ENCODE data around the gene DOCK1.

DNA sequence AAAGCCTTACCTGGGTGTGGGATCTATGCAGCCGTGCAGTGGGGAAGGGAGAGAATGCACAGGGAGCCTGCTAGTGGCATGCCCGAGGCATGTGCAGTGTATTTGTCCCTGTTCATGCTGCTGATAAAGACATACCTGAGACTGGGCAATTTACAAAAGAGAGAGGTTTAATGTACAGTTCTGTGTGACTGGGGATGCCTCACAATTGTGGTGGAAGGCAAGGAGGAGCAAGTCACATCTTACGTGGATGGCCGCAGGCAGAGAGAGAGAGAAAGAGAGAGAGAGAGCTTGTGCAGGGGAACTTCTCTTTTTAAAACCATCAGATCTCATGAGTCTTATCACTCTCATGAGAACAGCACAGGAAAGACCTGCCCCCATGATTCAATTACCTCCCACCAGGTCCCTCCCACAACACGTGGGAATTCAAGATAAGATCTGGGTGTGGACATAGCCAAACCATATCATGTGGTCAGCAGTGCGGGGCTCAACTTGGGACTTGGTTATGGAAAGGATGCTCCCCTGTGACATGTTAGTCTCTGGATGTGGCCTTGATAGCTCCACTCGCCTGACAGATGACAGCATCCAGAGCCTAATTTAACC, 128.9 kb downstream of the DOCK1 start:
- TF ChIP-seq EZH2phosphoT487 (IDR thresholded peaks at IDR 0.05; ENCODE audit: low read length), result no peak
- no peak for TF ChIP-seq CTCF (IDR thresholded peaks at IDR 0.05; ENCODE audit: low read length)
- no peak for TF ChIP-seq EZH2 (optimal IDR thresholded peaks at IDR 0.05; ENCODE audit: low read depth, low read length)

Measured in MM.1S (cell line).